PC-9 (cell line): ENCODE measurements around the gene LTA. TPM values are rescaled to one million over a fixed set of nuclear protein-coding genes. Genes with fewer than 3 reads are reported as not detected.

Experiments used
- BruUV-seq: library from RNA; stranded (reverse); fragments of 400-500 nt; replicated peaks from 2 replicates; lab custom pipeline; 2021; lab: Mats Ljungman, UMichigan
- CTCF ChIA-PET: fragments of 300-600 bp; sonication (Branson Sonifier 250); formaldehyde crosslinking; loops from one replicate; lab custom pipeline; 2022; ENCODE audit warnings: antibody characterized with exemption; lab: Charles Lee
- POLR2A ChIA-PET: fragments of 300-600 bp; sonication (Branson Sonifier 250); formaldehyde crosslinking; loops from one replicate; lab custom pipeline; 2022; ENCODE audit warnings: antibody characterized with exemption; ENCODE audit not compliant: unreplicated experiment; lab: Charles Lee
- DNase-seq, 2 experiments: peaks; one replicate each; pipeline versions ENCODE4 v3.0.0 to v3.0.0-alpha.2; 2015 to 2022; ENCODE audit warnings: mixed read lengths in 1 of 2
- H2AFZ ChIP-seq: fragments of 200-600 bp; sonication (generic); 2 replicates; pipeline ENCODE4 v1.8.1; 2017; ENCODE audit warnings: antibody characterized with exemption
- H3F3A ChIP-seq: fragments of 200-600 bp; sonication (generic); 2 replicates; pipeline ENCODE4 v1.8.1; 2017; ENCODE audit warnings: antibody characterized with exemption, mild to moderate bottlenecking, low read depth; ENCODE audit not compliant: insufficient read depth
- H3K27ac ChIP-seq: fragments of 200-600 bp; sonication (generic); 2 replicates; pipeline ENCODE4 v1.6.1; 2016; ENCODE audit warnings: mixed run types
- H3K27me3 ChIP-seq: fragments of 200-600 bp; sonication (generic); 2 replicates; pipeline ENCODE4 v1.6.1; 2016; ENCODE audit warnings: low read depth, mixed run types; ENCODE audit not compliant: insufficient read depth
- H3K36me3 ChIP-seq: fragments of 200-600 bp; sonication (generic); 2 replicates; pipeline ENCODE4 v1.6.1; 2016; ENCODE audit warnings: low read depth, mixed run types
- H3K4me1 ChIP-seq: fragments of 200-600 bp; sonication (generic); replicated peaks from 2 replicates; pipeline ENCODE4 v1.6.1; 2016; ENCODE audit warnings: mixed run types; ENCODE audit not compliant: insufficient read depth
- H3K4me2 ChIP-seq: fragments of 200-600 bp; sonication (generic); 2 replicates; pipeline ENCODE4 v1.6.1; 2017; ENCODE audit warnings: mixed run types
- H3K4me3 ChIP-seq: fragments of 200-600 bp; sonication (generic); 2 replicates; pipeline ENCODE4 v1.6.1; 2016; ENCODE audit warnings: mixed run types
- H3K79me2 ChIP-seq: fragments of 200-600 bp; sonication (generic); 2 replicates; pipeline ENCODE4 v1.6.1; 2017; ENCODE audit warnings: low read depth, mixed run types
- H3K9me2 ChIP-seq: fragments of 200-600 bp; sonication (generic); 2 replicates; pipeline ENCODE4 v1.8.1; 2017; ENCODE audit warnings: mild to moderate bottlenecking; ENCODE audit not compliant: insufficient read depth
- H3K9me3 ChIP-seq: fragments of 200-600 bp; sonication (generic); 2 replicates; pipeline ENCODE4 v1.8.1; 2016; ENCODE audit warnings: low read depth; ENCODE audit not compliant: insufficient read depth
- H4K20me1 ChIP-seq: fragments of 200-600 bp; sonication (generic); 2 replicates; pipeline ENCODE4 v1.8.1; 2017; ENCODE audit not compliant: insufficient read depth
- CTCF ChIP-seq: fragments of 200-600 bp; sonication (generic); conservative IDR thresholded peaks from 2 replicates; pipeline ENCODE4 v1.6.1; 2017; ENCODE audit warnings: mixed run types, antibody characterized with exemption, mild to moderate bottlenecking, moderate library complexity
- EZH2 ChIP-seq: fragments of 200-600 bp; sonication (generic); IDR thresholded peaks from 2 replicates; pipeline ENCODE4 v1.8.0; 2017; ENCODE audit warnings: antibody characterized with exemption, low read depth
- intact Hi-C: fragments of 100-400 bp; cut with micrococcal nuclease; formaldehyde crosslinking; loops from one replicate; pipeline ENCODE4 v1.10.0; 2022; ENCODE audit not compliant: unreplicated experiment
- total RNA-seq: library from RNA; stranded (reverse); gene quantifications from 2 replicates; pipeline ENCODE4 v1.2.3, GENCODE V29; 2021

Gene LTA
- total RNA-seq, 1 experiment from 2014 or later: not detected

- Histone ChIP-seq H3K4me2 (no peak overlapping the region), H3K9me3 (no peaks in the 10 kb centered on the region), H3K79me2 (peaks cover 47% of the 10 kb centered on the region), H3K9me2 (no peaks in the 10 kb centered on the region), H3K4me1 (peaks cover 10% of the 10 kb centered on the region), H3K27me3 (no peaks in the 10 kb centered on the region), H3K4me3 (no peak overlapping the region), H3K27ac (no peak overlapping the region), H3K36me3 (peaks cover 68% of the 10 kb centered on the region), H3F3A (peaks cover 72% of the 10 kb centered on the region), H4K20me1 (peaks cover 94% of the 10 kb centered on the region), H2AFZ (no peak overlapping the region)
- ChIA-PET POLR2A (no interaction called here), CTCF (no interaction called here)
- TF ChIP-seq EZH2 (no peak), CTCF (no peak)
- BruUV-seq: no TSS peak
- intact Hi-C loops: no loop called here
- no peak for DNase-seq
Measured at GRCh38 chr6:31534521-31535040, 37.5 kb upstream of the LTA start.

GRCh38 chr6:31535538-31536324 is 36.4 kb upstream of the LTA start:
- no peaks in the 10 kb centered on the region for H3K9me2 ChIP-seq
- peaks cover 69% of the 10 kb centered on the region for H3F3A ChIP-seq
- intact Hi-C loops: no loop called here
- H3K9me3 ChIP-seq: no peaks in the 10 kb centered on the region
- H3K36me3 ChIP-seq: peaks cover 77% of the 10 kb centered on the region
- no peak overlapping the region for H3K27ac ChIP-seq
- H3K4me3 ChIP-seq: no peak overlapping the region
- no peak for DNase-seq
- POLR2A ChIA-PET: no interaction called here
- TF ChIP-seq EZH2: no peak
- TF ChIP-seq CTCF: no peak
- no TSS peak for BruUV-seq
- H3K27me3 ChIP-seq: no peaks in the 10 kb centered on the region
- H4K20me1 ChIP-seq: peaks cover 95% of the 10 kb centered on the region
- peaks cover 58% of the 10 kb centered on the region for H3K79me2 ChIP-seq
- CTCF ChIA-PET: no interaction called here
- no peak overlapping the region for H3K4me2 ChIP-seq
- H3K4me1 ChIP-seq: peaks cover 21% of the 10 kb centered on the region
- H2AFZ ChIP-seq: no peak overlapping the region

- Histone ChIP-seq H2AFZ (no peak overlapping the region), H3K9me2 (no peaks in the 10 kb centered on the region), H4K20me1 (peaks cover 70% of the 10 kb centered on the region), H3K27ac (no peak overlapping the region), H3K4me3 (peak overlapping the region; percentile 75; the same call in 1 of the 2 replicates), H3K36me3 (peaks cover 51% of the 10 kb centered on the region), H3K79me2 (peaks cover 76% of the 10 kb centered on the region), H3K4me2 (peak overlapping the region; percentile 76), H3K27me3 (no peaks in the 10 kb centered on the region), H3K4me1 (peaks cover 29% of the 10 kb centered on the region), H3K9me3 (no peaks in the 10 kb centered on the region), H3F3A (peaks cover 61% of the 10 kb centered on the region; the same call in 1 of the 2 replicates)
- intact Hi-C loops: no loop called here
- TF ChIP-seq EZH2 (no peak), CTCF (no peak)
- ChIA-PET CTCF (no interaction called here), POLR2A (no interaction called here)
- BruUV-seq: no TSS peak
- no peak for DNase-seq
Measured at GRCh38 chr6:31538805-31539400, 33.2 kb upstream of the LTA start.
